Gastrocnemius medialis (tissue), 4 donors: ENCODE data around the gene TLDC2. TPM values are rescaled to one million over a fixed set of nuclear protein-coding genes. Genes with fewer than 3 reads are reported as not detected.

Experiments
- ATAC-seq, 2 donors: fragments of 150-250 bp; one replicate each; pipeline ENCODE4 v1.9.1; 2016
- DNase-seq, 2 donors: peaks; one replicate each; pipeline ENCODE4 v3.0.0-alpha.2; 2019
- H3K27ac ChIP-seq, 4 donors: fragments of 200-600 bp; sonication (generic); 1 replicate in 1 of 4; 2 replicates in 3 of 4; pipeline ENCODE4 v1.5.1; 2016 to 2018; ENCODE audit warnings: mild to moderate bottlenecking in 2 of 4, moderate library complexity in 1 of 4
- H3K27me3 ChIP-seq, 3 donors: fragments of 200-600 bp; sonication (generic) in 2 of 3; 1 replicate in 1 of 3; 2 replicates in 2 of 3; pipeline versions ENCODE4 v1.5.1 to v1.6.0; 2016 to 2019; ENCODE audit warnings: mild to moderate bottlenecking in 1 of 3, moderate library complexity in 1 of 3
- H3K36me3 ChIP-seq, 2 donors: fragments of 200-600 bp; sonication (generic) in 1 of 2; one replicate each; pipeline ENCODE4 v1.5.1; 2017 to 2018
- H3K4me1 ChIP-seq, 2 donors: fragments of 200-600 bp; sonication (generic) in 1 of 2; one replicate each; pipeline ENCODE4 v1.5.1; 2016 to 2017; ENCODE audit warnings: mild to moderate bottlenecking in 2 of 2
- H3K4me3 ChIP-seq, 4 donors: fragments of 200-600 bp; sonication (generic) in 3 of 4; 1 replicate in 1 of 4; 2 replicates in 3 of 4; pipeline ENCODE4 v1.5.1; 2016 to 2019; ENCODE audit warnings: mild to moderate bottlenecking in 2 of 4
- H3K9me3 ChIP-seq, 3 donors: fragments of 200-600 bp; sonication (generic) in 2 of 3; 1 replicate in 1 of 3; 2 replicates in 2 of 3; pipeline ENCODE4 v1.5.1; 2016 to 2019
- POLR2A ChIP-seq, 2 donors: fragments of 450-650 bp; IDR thresholded peaks; one replicate each; pipeline ENCODE4 v1.6.1; 2017; ENCODE audit warnings: antibody characterized with exemption in 2 of 2, mild to moderate bottlenecking in 2 of 2, moderate library complexity in 2 of 2
- in situ Hi-C, 4 donors: fragments of 200-750 bp; cut with MboI; loops; one replicate each; pipeline versions ENCODE4 v1.15.0 to v1.8.0; 2017; ENCODE audit warnings: low sequenced_read_pairs in 4 of 4
- intact Hi-C: fragments of 100-400 bp; cut with DNase I; formaldehyde crosslinking; loops from one replicate; pipeline ENCODE4 v1.15.1; 2023; ENCODE audit warnings: low total_unique reads
- total RNA-seq, 4 donors: library from RNA; depleted of rRNA; stranded (reverse); fragments of >200 nt; gene quantifications; one replicate each; pipeline versions ENCODE4 v1.1.0 to v1.2.3, GENCODE V29; 2016
- TF ChIP-seq, protein P1 (sequence below), 5 experiments: fragments of 450-650 bp in 3 of 5; fragments of 200-600 bp in 2 of 5; sonication (generic) in 2 of 5; IDR thresholded peaks in 4 of 5; conservative IDR thresholded peaks in 1 of 5; 1 replicate in 4 of 5; 2 replicates in 1 of 5; pipeline ENCODE4 v1.5.1; 2016 to 2019; ENCODE audit warnings: antibody characterized with exemption in 5 of 5, mild to moderate bottlenecking in 3 of 5, moderate library complexity in 3 of 5

TLDC2 gene
- total RNA-seq, 4 donors from 2014 or later: not detected

DNA sequence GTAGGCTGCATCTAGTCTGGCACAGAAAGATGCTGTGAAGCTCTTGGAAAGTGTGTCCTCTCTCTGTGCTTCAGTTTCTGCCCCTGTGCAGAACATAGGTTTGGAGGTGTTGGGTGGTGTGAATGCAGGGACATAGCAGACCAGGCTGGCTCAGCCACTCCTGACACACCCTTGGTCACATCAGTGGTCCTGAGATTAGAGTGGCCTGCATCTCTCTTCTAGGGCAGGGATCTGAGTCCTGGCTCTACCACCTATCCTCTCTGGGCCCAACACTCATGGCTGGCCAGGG lies 10.1 kb upstream of the TLDC2 start:
- Histone ChIP-seq H3K9me3 (no peaks in the 10 kb centered on the region), H3K27me3 (no peaks in the 10 kb centered on the region), H3K4me1 (peaks cover 2 to 10% of the 10 kb centered on the region in 2 donors), H3K27ac (no peak overlapping the region), H3K4me3 (no peak overlapping the region), H3K36me3 (no peaks in the 10 kb centered on the region)
- ATAC-seq (no peak), DNase-seq (no peak)
- TF ChIP-seq POLR2A (IDR thresholded peaks at IDR 0.05): no peak
- TF ChIP-seq, protein P1, sequence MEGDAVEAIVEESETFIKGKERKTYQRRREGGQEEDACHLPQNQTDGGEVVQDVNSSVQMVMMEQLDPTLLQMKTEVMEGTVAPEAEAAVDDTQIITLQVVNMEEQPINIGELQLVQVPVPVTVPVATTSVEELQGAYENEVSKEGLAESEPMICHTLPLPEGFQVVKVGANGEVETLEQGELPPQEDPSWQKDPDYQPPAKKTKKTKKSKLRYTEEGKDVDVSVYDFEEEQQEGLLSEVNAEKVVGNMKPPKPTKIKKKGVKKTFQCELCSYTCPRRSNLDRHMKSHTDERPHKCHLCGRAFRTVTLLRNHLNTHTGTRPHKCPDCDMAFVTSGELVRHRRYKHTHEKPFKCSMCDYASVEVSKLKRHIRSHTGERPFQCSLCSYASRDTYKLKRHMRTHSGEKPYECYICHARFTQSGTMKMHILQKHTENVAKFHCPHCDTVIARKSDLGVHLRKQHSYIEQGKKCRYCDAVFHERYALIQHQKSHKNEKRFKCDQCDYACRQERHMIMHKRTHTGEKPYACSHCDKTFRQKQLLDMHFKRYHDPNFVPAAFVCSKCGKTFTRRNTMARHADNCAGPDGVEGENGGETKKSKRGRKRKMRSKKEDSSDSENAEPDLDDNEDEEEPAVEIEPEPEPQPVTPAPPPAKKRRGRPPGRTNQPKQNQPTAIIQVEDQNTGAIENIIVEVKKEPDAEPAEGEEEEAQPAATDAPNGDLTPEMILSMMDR (IDR thresholded peaks at IDR 0.05 in 4 of 5, conservative IDR thresholded peaks at IDR 0.05 in 1 of 5): no peak
- intact Hi-C loops: no loop called here
- in situ Hi-C loops: no loop called here

DNA sequence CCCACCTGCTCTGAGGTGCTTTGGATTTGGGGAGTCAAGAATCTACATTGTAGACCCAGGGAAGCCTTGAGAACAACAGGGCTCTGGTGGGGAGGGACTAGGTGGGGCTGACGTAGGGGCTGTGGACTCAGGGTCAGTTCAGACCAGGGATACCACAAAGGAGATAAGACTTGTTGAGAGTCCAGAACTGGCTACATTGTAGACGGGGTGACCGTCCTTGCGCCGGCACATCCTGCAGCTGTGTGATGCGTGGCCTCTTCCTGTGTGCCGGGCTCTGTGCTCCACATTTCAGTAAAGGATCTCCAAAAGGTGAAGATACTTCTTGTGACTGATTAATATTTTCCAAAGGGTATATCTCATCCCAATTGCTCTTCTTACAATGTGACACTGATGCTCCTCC lies 9.8 kb upstream of the TLDC2 start:
- intact Hi-C loops: no loop called here
- in situ Hi-C loops: no loop called here
- no peak for DNase-seq

GRCh38 chr20:36866681-36867495 lies 9.1 kb upstream of the TLDC2 start:
- Histone ChIP-seq H3K36me3 (no peaks in the 10 kb centered on the region), H3K4me1 (no peaks in the 10 kb centered on the region), H3K4me3 (no peak overlapping the region), H3K9me3 (no peaks in the 10 kb centered on the region), H3K27ac (no peak overlapping the region), H3K27me3 (no peaks in the 10 kb centered on the region)
- DNase-seq (no peak), ATAC-seq (no peak)
- TF ChIP-seq, protein P1 (IDR thresholded peaks at IDR 0.05 in 4 of 5, conservative IDR thresholded peaks at IDR 0.05 in 1 of 5): no peak
- no peak for TF ChIP-seq POLR2A (IDR thresholded peaks at IDR 0.05)
- intact Hi-C loops (no loop called here), in situ Hi-C loops (no loop called here)

More for the DNA sequence above, 9.8 kb upstream of the TLDC2 start:
- Histone ChIP-seq H3K4me1 (peaks cover 0 to 7% of the 10 kb centered on the region in 2 donors), H3K9me3 (no peaks in the 10 kb centered on the region), H3K4me3 (no peak overlapping the region), H3K36me3 (no peaks in the 10 kb centered on the region), H3K27me3 (no peaks in the 10 kb centered on the region), H3K27ac (no peak overlapping the region)
- TF ChIP-seq, protein P1 (IDR thresholded peaks at IDR 0.05 in 4 of 5, conservative IDR thresholded peaks at IDR 0.05 in 1 of 5): no peak
- TF ChIP-seq POLR2A (IDR thresholded peaks at IDR 0.05): no peak
- no peak for ATAC-seq

DNA sequence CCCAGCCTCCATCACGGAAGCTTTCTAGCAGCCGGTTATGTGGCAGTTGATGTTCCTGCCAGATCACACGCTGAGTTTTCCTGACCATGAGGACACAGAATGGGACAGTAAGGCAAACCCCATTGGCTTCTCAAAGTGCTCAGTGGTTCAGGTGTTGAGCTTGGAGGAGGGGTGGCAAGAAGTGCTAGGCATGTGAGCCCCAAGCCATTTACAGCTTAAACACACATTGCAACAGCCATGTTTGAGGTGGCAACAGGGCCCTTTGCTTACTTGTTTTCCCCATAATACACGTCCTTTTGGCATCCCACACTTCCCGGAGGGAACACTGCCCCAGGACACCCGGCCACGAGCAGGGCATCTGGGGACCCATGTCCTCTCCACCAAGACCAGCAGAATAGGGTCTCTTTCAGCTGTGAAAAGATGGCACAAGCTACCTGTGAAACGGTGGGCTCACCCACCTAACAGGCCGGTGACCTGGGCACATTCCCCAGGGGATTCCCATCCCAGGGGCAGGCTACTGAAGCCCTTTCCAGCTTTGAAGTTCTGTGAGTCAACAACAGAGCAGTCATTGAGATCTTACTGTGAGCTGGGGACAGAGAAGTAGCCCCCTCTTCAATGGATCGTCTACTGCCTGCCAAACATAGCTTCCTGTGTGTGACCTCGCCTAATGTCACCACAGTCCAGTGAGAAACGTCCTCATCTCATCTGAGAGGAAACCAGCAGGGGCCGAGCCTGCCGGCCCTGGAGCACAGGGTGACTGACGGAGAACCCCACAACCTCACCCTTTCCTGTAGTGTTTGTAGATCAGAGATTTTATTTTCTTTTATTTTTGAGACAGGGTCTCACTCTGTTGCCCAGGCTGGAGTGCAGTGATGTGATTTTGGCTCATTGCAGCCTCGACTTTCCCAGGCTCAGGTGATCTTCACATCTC lies 4.0 kb upstream of the TLDC2 start:
- no peak for DNase-seq
- no peaks in the 10 kb centered on the region for H3K4me1 ChIP-seq
- H3K36me3 ChIP-seq: no peaks in the 10 kb centered on the region
- intact Hi-C loops: no loop called here
- no peak overlapping the region for H3K4me3 ChIP-seq
- no peak for ATAC-seq
- no peaks in the 10 kb centered on the region for H3K9me3 ChIP-seq
- in situ Hi-C loops: no loop called here
- TF ChIP-seq, protein P1 (IDR thresholded peaks at IDR 0.05 in 4 of 5, conservative IDR thresholded peaks at IDR 0.05 in 1 of 5): no peak
- no peak for TF ChIP-seq POLR2A (IDR thresholded peaks at IDR 0.05)
- no peaks in the 10 kb centered on the region for H3K27me3 ChIP-seq
- H3K27ac ChIP-seq: no peak overlapping the region
